H1 (cell line): Measurements from ENCODE around the gene HBA2. TPM values are rescaled to one million over a fixed set of nuclear protein-coding genes. Genes with fewer than 3 reads are reported as not detected.
"Not testable (repeated sequence)": the region's sequence is repeated elsewhere in the genome, so short reads cannot be mapped to it uniquely, and the experiment has no call there.

Experiments used
- CTCF ChIA-PET: fragments of 300-600 bp; sonication (Branson Sonifier 250); formaldehyde crosslinking; loops from one replicate; lab custom pipeline; 2021; ENCODE audit not compliant: partially characterized antibody; lab: Charles Lee
- POLR2A ChIA-PET: fragments of 300-600 bp; sonication (Branson Sonifier 250); formaldehyde crosslinking; loops from one replicate; lab custom pipeline; 2021; ENCODE audit warnings: inconsistent platforms; ENCODE audit not compliant: partially characterized antibody; lab: Charles Lee
- DNase-seq, 2 experiments: peaks; one replicate each; pipeline versions ENCODE4 v3.0.0 to v3.0.0-alpha.2; 2010 to 2022; ENCODE audit warnings: low spot score in 2 of 2, low read depth in 1 of 2, mixed read lengths in 1 of 2
- FAIRE-seq: peaks from 2 replicates; lab custom pipeline; 2011; peaks lifted over from hg19 to GRCh38; lab: Jason Lieb, UNC
- H2AFZ ChIP-seq: 2 replicates; pipeline ENCODE4 v1.8.1; 2012; ENCODE audit warnings: low read length, inconsistent platforms
- H2AK5ac ChIP-seq: 2 replicates; pipeline ENCODE4 v1.6.1; 2013; ENCODE audit warnings: low read depth, low read length
- H2BK120ac ChIP-seq: replicated peaks from 2 replicates; pipeline ENCODE3; 2013; ENCODE audit warnings: low read depth, low read length, inconsistent platforms
- H2BK12ac ChIP-seq: 2 replicates; pipeline ENCODE4 v1.6.1; 2013; ENCODE audit warnings: low read depth, low read length
- H2BK15ac ChIP-seq: 2 replicates; pipeline ENCODE4 v1.6.1; 2013; ENCODE audit warnings: low read length
- H2BK20ac ChIP-seq: 2 replicates; pipeline ENCODE4 v1.6.1; 2013; ENCODE audit warnings: low read length
- H2BK5ac ChIP-seq: 2 replicates; pipeline ENCODE4 v1.6.1; 2013; ENCODE audit warnings: low read depth, low read length
- H3K14ac ChIP-seq: 2 replicates; pipeline ENCODE4 v1.6.1; 2013; ENCODE audit warnings: inconsistent platforms; ENCODE audit not compliant: insufficient read length
- H3K18ac ChIP-seq: 2 replicates; pipeline ENCODE4 v1.6.1; 2013; ENCODE audit warnings: low read length; ENCODE audit errors: extremely low read depth
- H3K23ac ChIP-seq: 2 replicates; pipeline ENCODE4 v1.6.1; 2013; ENCODE audit warnings: inconsistent platforms; ENCODE audit not compliant: insufficient read length
- H3K23me2 ChIP-seq: 2 replicates; pipeline ENCODE4 v1.6.1; 2013; ENCODE audit warnings: low read depth, low read length
- H3K27ac ChIP-seq: 2 replicates; pipeline ENCODE4 v1.6.1; 2011; ENCODE audit warnings: low read depth, low read length, inconsistent platforms
- H3K27me3 ChIP-seq, 4 experiments: replicated peaks in 1 of 4; 1 replicate in 1 of 4; 2 replicates in 3 of 4; pipeline versions ENCODE4 v1.6.1 to v1.8.1; 2011 to 2013; ENCODE audit warnings: low read length in 3 of 4, mild to moderate bottlenecking in 3 of 4, inconsistent platforms in 2 of 4, mixed read lengths in 2 of 4, moderate library complexity in 1 of 4; ENCODE audit not compliant: control insufficient read depth in 3 of 4, insufficient read depth in 3 of 4; ENCODE audit errors: extremely low read depth in 1 of 4
- H3K36me3 ChIP-seq, 4 experiments: 2 replicates each; pipeline versions ENCODE4 v1.6.1 to v1.8.1; 2011 to 2013; ENCODE audit warnings: mild to moderate bottlenecking in 4 of 4, low read length in 3 of 4, moderate library complexity in 2 of 4, control low read depth in 1 of 4, inconsistent platforms in 1 of 4; ENCODE audit not compliant: insufficient read depth in 4 of 4, control insufficient read depth in 2 of 4
- H3K4ac ChIP-seq: replicated peaks from 2 replicates; pipeline ENCODE3; 2013; ENCODE audit warnings: low read length, low read depth, mixed read lengths, inconsistent platforms; ENCODE audit not compliant: insufficient read length
- H3K4me1 ChIP-seq, 4 experiments: replicated peaks in 1 of 4; 1 replicate in 1 of 4; 2 replicates in 3 of 4; pipeline versions ENCODE4 v1.6.1 to v1.8.1; 2011 to 2013; ENCODE audit warnings: low read length in 3 of 4, inconsistent platforms in 2 of 4, mixed read lengths in 1 of 4; ENCODE audit not compliant: insufficient read depth in 4 of 4, control insufficient read depth in 3 of 4
- H3K4me2 ChIP-seq, 2 experiments: 2 replicates each; pipeline versions ENCODE4 v1.6.1 to v1.8.1; 2011 to 2013; ENCODE audit warnings: low read depth in 2 of 2, low read length in 2 of 2, control low read depth in 1 of 2, inconsistent platforms in 1 of 2, mild to moderate bottlenecking in 1 of 2; ENCODE audit not compliant: insufficient read depth in 1 of 2
- H3K4me3 ChIP-seq, 4 experiments: fragments of 200-600, 300-600 bp in 1 of 4; sonication (generic), shearing (Covaris generic), sonication (Bioruptor Twin) in 1 of 4; 2 replicates each; pipeline versions ENCODE4 v1.5.1 to v1.8.1; 2011 to 2016; ENCODE audit warnings: low read length in 4 of 4, low read depth in 3 of 4, control low read depth in 2 of 4, inconsistent platforms in 2 of 4, mild to moderate bottlenecking in 2 of 4, mixed read lengths in 1 of 4, moderate library complexity in 1 of 4; ENCODE audit not compliant: insufficient read depth in 2 of 4; ENCODE audit errors: extremely low read depth in 1 of 4
- H3K56ac ChIP-seq: replicated peaks from 2 replicates; pipeline ENCODE3; 2013; ENCODE audit warnings: low read depth, mild to moderate bottlenecking, mixed read lengths, low read length, inconsistent platforms; ENCODE audit not compliant: insufficient read length
- H3K79me1 ChIP-seq: 2 replicates; pipeline ENCODE4 v1.6.1; 2013; ENCODE audit warnings: low read depth, low read length, control low read depth
- H3K79me2 ChIP-seq, 2 experiments: 2 replicates each; pipeline versions ENCODE4 v1.6.1 to v1.8.1; 2012 to 2013; ENCODE audit warnings: low read length in 2 of 2, mild to moderate bottlenecking in 2 of 2, inconsistent platforms in 1 of 2; ENCODE audit not compliant: insufficient read depth in 2 of 2, control insufficient read depth in 1 of 2
- H3K9ac ChIP-seq, 4 experiments: replicated peaks in 1 of 4; 1 replicate in 1 of 4; 2 replicates in 3 of 4; pipeline versions ENCODE4 v1.6.1 to v1.8.1; 2011 to 2013; ENCODE audit warnings: low read depth in 3 of 4, low read length in 3 of 4, control low read depth in 2 of 4, mild to moderate bottlenecking in 2 of 4, moderate library complexity in 2 of 4, inconsistent platforms in 1 of 4; ENCODE audit errors: extremely low read depth in 1 of 4
- H3K9me3 ChIP-seq, 2 experiments: 2 replicates each; pipeline versions ENCODE4 v1.6.1 to v1.8.1; 2012 to 2013; ENCODE audit warnings: mild to moderate bottlenecking in 2 of 2, moderate library complexity in 2 of 2, control low read depth in 1 of 2, inconsistent platforms in 1 of 2, low read depth in 1 of 2, low read length in 1 of 2, mixed read lengths in 1 of 2; ENCODE audit not compliant: insufficient read depth in 2 of 2
- H4K20me1 ChIP-seq, 2 experiments: replicated peaks in 1 of 2; 2 replicates each; pipeline versions ENCODE3 to v1.8.1; 2011 to 2013; ENCODE audit warnings: inconsistent platforms in 2 of 2, low read length in 2 of 2, mild to moderate bottlenecking in 1 of 2; ENCODE audit not compliant: insufficient read depth in 2 of 2, control insufficient read depth in 1 of 2
- H4K5ac ChIP-seq: 2 replicates; pipeline ENCODE4 v1.6.1; 2013; ENCODE audit warnings: low read length, low read depth, mixed read lengths, inconsistent platforms; ENCODE audit not compliant: insufficient read length
- H4K8ac ChIP-seq: 2 replicates; pipeline ENCODE4 v1.8.0; 2013; ENCODE audit warnings: mild to moderate bottlenecking, moderate library complexity, low read length, inconsistent platforms; ENCODE audit not compliant: insufficient read depth; ENCODE audit errors: extremely low read depth
- H4K91ac ChIP-seq: replicated peaks from 2 replicates; pipeline ENCODE3; 2013; ENCODE audit warnings: low read length, mixed read lengths, inconsistent platforms; ENCODE audit not compliant: insufficient read length
- RBBP5 ChIP-seq: IDR thresholded peaks from 2 replicates; pipeline ENCODE4 v1.7.1; 2012; ENCODE audit warnings: low read depth, mild to moderate bottlenecking, inconsistent platforms, low read length, moderate library complexity, borderline replicate concordance
- WGBS, 2 experiments: shearing (Covaris generic) in 1 of 2; methylation state at CpG; one replicate each; pipeline versions ENCODE4 v1.1.6 to v1.1.7; 2013 to 2015; ENCODE audit warnings: low lambda C conversion rate in 2 of 2, mixed read lengths in 2 of 2, inconsistent platforms in 1 of 2, low coverage in 1 of 2, missing lambda C conversion rate in 1 of 2; ENCODE audit not compliant: insufficient replicate concordance in 2 of 2, insufficient coverage in 1 of 2, insufficient read length in 1 of 2; ENCODE audit errors: extremely low coverage in 1 of 2, missing lambda C conversion rate in 1 of 2; 5-methylcytosine and 5-hydroxymethylcytosine counted together
- polyA plus RNA-seq, 7 experiments: library from polyadenylated mRNA; depleted of rRNA in 3 of 7; stranded (reverse) in 5 of 7; unstranded in 2 of 7; fragments of >200 nt in 5 of 7; fragments of 200-250 nt in 2 of 7; gene quantifications; 1 replicate in 5 of 7; 2 replicates in 1 of 7; 4 replicates in 1 of 7; pipeline versions ENCODE4 v1.2.1 to v1.2.3, GENCODE V29; 2011 to 2013; ENCODE audit warnings: missing spikeins in 2 of 7, mixed read lengths in 2 of 7
- total RNA-seq: library from RNA; stranded (reverse); fragmentation: NEBNext Ultra II Directional; extraction: Animal tissue kit (Norgen Biotek cat#: 25700); gene quantifications from 2 replicates; pipeline ENCODE4 v1.2.1, GENCODE V29; 2021
- TF ChIP-seq, protein P1 (sequence below): IDR thresholded peaks from 2 replicates; pipeline ENCODE4 v1.6.1; 2012; ENCODE audit warnings: low read length, inconsistent platforms

Gene HBA2
- total and polyA plus RNA-seq, 2 of the 8 experiments (the other 6 are each of a cell fraction or from before 2014, with no cell fraction given): 6.1 TPM; not detected in 1

DNA sequence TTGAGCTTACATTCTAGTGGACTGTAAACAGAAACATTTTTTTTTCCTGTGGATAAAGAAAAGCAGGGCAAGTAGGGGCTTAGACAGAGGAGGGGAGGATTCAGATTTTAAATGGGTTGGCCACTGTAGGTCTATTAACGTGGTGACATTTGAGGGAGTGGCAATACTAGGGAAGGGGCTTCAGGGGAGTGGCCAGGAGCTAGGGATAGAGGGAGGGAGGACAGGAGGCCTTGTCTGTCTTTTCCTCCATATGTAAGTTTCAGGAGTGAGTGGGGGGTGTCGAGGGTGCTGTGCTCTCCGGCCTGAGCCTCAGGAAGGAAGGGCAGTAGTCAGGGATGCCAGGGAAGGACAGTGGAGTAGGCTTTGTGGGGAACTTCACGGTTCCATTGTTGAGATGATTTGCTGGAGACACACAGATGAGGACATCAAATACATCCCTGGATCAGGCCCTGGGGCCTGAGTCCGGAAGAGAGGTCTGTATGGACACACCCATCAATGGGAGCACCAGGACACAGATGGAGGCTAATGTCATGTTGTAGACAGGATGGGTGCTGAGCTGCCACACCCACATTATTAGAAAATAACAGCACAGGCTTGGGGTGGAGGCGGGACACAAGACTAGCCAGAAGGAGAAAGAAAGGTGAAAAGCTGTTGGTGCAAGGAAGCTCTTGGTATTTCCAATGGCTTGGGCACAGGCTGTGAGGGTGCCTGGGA is 13.4 kb upstream of the HBA2 start (continued):
- TF ChIP-seq, protein P1, sequence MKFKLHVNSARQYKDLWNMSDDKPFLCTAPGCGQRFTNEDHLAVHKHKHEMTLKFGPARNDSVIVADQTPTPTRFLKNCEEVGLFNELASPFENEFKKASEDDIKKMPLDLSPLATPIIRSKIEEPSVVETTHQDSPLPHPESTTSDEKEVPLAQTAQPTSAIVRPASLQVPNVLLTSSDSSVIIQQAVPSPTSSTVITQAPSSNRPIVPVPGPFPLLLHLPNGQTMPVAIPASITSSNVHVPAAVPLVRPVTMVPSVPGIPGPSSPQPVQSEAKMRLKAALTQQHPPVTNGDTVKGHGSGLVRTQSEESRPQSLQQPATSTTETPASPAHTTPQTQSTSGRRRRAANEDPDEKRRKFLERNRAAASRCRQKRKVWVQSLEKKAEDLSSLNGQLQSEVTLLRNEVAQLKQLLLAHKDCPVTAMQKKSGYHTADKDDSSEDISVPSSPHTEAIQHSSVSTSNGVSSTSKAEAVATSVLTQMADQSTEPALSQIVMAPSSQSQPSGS: no peak
- no peak for TF ChIP-seq RBBP5

DNA sequence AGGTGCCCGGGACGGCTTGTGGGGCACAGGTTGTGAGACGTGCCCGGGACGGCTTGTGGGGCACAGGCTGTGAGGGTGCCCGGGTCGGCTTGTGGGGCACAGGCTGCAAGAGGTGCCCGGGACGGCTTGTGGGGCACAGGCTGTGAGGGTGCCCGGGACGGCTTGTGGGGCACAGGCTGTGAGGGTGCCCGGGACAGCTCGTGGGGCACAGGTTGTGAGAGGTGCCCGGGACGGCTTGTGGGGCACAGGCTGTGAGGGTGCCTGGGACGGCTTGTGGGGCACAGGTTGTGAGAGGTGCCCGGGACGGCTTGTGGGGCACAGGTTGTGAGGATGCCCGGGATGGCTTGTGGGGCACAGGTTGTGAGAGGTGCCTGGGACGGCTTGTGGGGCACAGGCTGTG is 12.4 kb upstream of the HBA2 start:
- H3K4me3 ChIP-seq, H2BK15ac ChIP-seq, H3K9ac ChIP-seq, H3K14ac ChIP-seq, H4K91ac ChIP-seq, H2BK20ac ChIP-seq, H3K79me2 ChIP-seq, H4K8ac ChIP-seq, H4K20me1 ChIP-seq, H3K27ac ChIP-seq, POLR2A ChIA-PET, DNase-seq, H2BK120ac ChIP-seq, H3K23me2 ChIP-seq, H2AFZ ChIP-seq, H3K4me1 ChIP-seq, H2BK5ac ChIP-seq, H3K36me3 ChIP-seq, H3K79me1 ChIP-seq, H3K23ac ChIP-seq, H2AK5ac ChIP-seq, FAIRE-seq, H2BK12ac ChIP-seq, H3K9me3 ChIP-seq, H3K4me2 ChIP-seq, H3K18ac ChIP-seq, H4K5ac ChIP-seq, H3K4ac ChIP-seq, H3K56ac ChIP-seq: not testable (repeated sequence)
- H3K27me3 ChIP-seq: peaks cover 3 to 27% (median 23%) of the 10 kb centered on the region in 4 experiments
- WGBS, 2 experiments: 73% methylated on average over 12 of the region's 20 CpGs; no CpG with 5 or more reads in 1 of the 2 experiments
- CTCF ChIA-PET: interaction anchor here (1.6 kb wide), 1 partner anchor 21 kb away, joined by 3 read pairs; no protein-coding TSS in a partner anchor
